K562 (cell line): ENCODE measurements around the gene RPL27. TPM values are rescaled to one million over a fixed set of nuclear protein-coding genes. Genes with fewer than 3 reads are reported as not detected.

Source experiments
- ATAC-seq: fragments of 200-7000 bp; cut with Tn5 transposase; 3 replicates; pipeline ENCODE4 v1.9.1; 2020; ENCODE audit warnings: moderate library complexity
- BruUV-seq: library from RNA; stranded (reverse); fragments of 400-500 nt; replicated peaks from 2 replicates; lab custom pipeline; 2021; lab: Mats Ljungman, UMichigan
- CTCF ChIA-PET: fragments of 300-600 bp; formaldehyde crosslinking; extraction: SDS; loops from one replicate; lab custom pipeline; 2021; ENCODE audit warnings: low intra/inter-chr PET ratio; lab: Yijun Ruan, JAX
- POLR2A ChIA-PET: fragments of 300-600, 350-650 bp; sonication (Branson Sonifier 250); formaldehyde crosslinking; extraction: SDS; loops from one replicate; lab custom pipeline; 2021; ENCODE audit warnings: antibody characterized with exemption, inconsistent platforms; lab: Yijun Ruan, JAX
- DNase-seq, 4 experiments: peaks; one replicate each; pipeline versions ENCODE4 v3.0.0 to v3.0.0-alpha.2; 2011 to 2018; ENCODE audit warnings: low spot score in 3 of 4, mixed read lengths in 3 of 4; ENCODE audit errors: extremely low read depth in 1 of 4
- FAIRE-seq: peaks from 2 replicates; lab custom pipeline; 2011; peaks lifted over from hg19 to GRCh38; lab: Jason Lieb, UNC
- H2AFZ ChIP-seq: 2 replicates; pipeline ENCODE4 v1.6.0; 2011; ENCODE audit warnings: low read depth, low read length, control low read depth, inconsistent platforms
- H3K27ac ChIP-seq: fragments of 200-600 bp; 3 replicates; pipeline ENCODE4 v1.8.0; 2011; ENCODE audit warnings: low read depth, mild to moderate bottlenecking, control low read depth, inconsistent platforms, low read length, moderate library complexity, mixed read lengths; ENCODE audit errors: extremely low read depth
- H3K27me3 ChIP-seq, 2 experiments: fragments of 300-600 bp in 1 of 2; 2 replicates in 1 of 2; 3 replicates in 1 of 2; pipeline versions ENCODE4 v1.6.0 to v1.8.0; 2011; ENCODE audit warnings: inconsistent platforms in 2 of 2, low read length in 2 of 2, mild to moderate bottlenecking in 1 of 2, mixed read lengths in 1 of 2, moderate library complexity in 1 of 2; ENCODE audit not compliant: control insufficient read depth in 2 of 2, insufficient read depth in 2 of 2
- H3K36me3 ChIP-seq: fragments of 300-600 bp; 3 replicates; pipeline ENCODE4 v1.8.0; 2011; ENCODE audit warnings: mild to moderate bottlenecking, low read length, inconsistent platforms; ENCODE audit not compliant: control insufficient read depth, insufficient read depth
- H3K4me1 ChIP-seq, 2 experiments: fragments of 200-600 bp in 1 of 2; replicated peaks in 1 of 2; 2 replicates in 1 of 2; 3 replicates in 1 of 2; pipeline versions ENCODE4 v1.5.1 to v1.8.0; 2011; ENCODE audit warnings: inconsistent platforms in 2 of 2, low read length in 2 of 2, mild to moderate bottlenecking in 1 of 2, mixed read lengths in 1 of 2, moderate library complexity in 1 of 2; ENCODE audit not compliant: control insufficient read depth in 2 of 2, insufficient read depth in 2 of 2
- H3K4me2 ChIP-seq: 2 replicates; pipeline ENCODE4 v1.6.1; 2011; ENCODE audit warnings: low read length, control low read depth, inconsistent platforms, mixed read lengths; ENCODE audit not compliant: insufficient read depth
- H3K4me3 ChIP-seq: fragments of 200-600 bp; sonication (generic), shearing (Covaris generic); 2 replicates; pipeline ENCODE4 v1.5.1; 2016; ENCODE audit warnings: control low read depth, inconsistent platforms
- H3K79me2 ChIP-seq: fragments of 200-600 bp; 3 replicates; pipeline ENCODE4 v1.8.0; 2011; ENCODE audit warnings: low read length, inconsistent platforms; ENCODE audit not compliant: control insufficient read depth, insufficient read depth
- H3K9ac ChIP-seq, 2 experiments: 2 replicates each; pipeline versions ENCODE4 v1.6.0 to v1.6.1; 2011; ENCODE audit warnings: low read depth in 2 of 2, low read length in 2 of 2, control low read depth in 1 of 2, inconsistent platforms in 1 of 2, mild to moderate bottlenecking in 1 of 2, mixed read lengths in 1 of 2; ENCODE audit not compliant: insufficient read depth in 1 of 2
- H3K9me1 ChIP-seq: one replicate; pipeline ENCODE4 v1.6.0; 2011; ENCODE audit warnings: inconsistent platforms, mild to moderate bottlenecking, low read length, moderate library complexity; ENCODE audit not compliant: control insufficient read depth, insufficient read depth
- H3K9me3 ChIP-seq: replicated peaks from 2 replicates; pipeline ENCODE4 v1.5.1; 2011; ENCODE audit warnings: low read depth, low read length, inconsistent platforms; ENCODE audit not compliant: control insufficient read depth, insufficient read depth
- H4K20me1 ChIP-seq: replicated peaks from 2 replicates; pipeline ENCODE4 v1.6.1; 2011; ENCODE audit warnings: low read length, inconsistent platforms, mixed read lengths; ENCODE audit not compliant: control insufficient read depth, insufficient read depth
- CBFA2T2 ChIP-seq: fragments of 450-650 bp; conservative IDR thresholded peaks from 2 replicates; pipeline ENCODE4 v1.6.1; 2017; ENCODE audit warnings: mild to moderate bottlenecking
- CBFA2T3 ChIP-seq: fragments of 450-650 bp; IDR thresholded peaks from 2 replicates; pipeline ENCODE4 v1.6.1; 2017
- DPF2 ChIP-seq: fragments of 450-650 bp; IDR thresholded peaks from 2 replicates; pipeline ENCODE4 v1.6.1; 2016
- KDM1A ChIP-seq, 2 experiments: fragments of 450-650 bp; IDR thresholded peaks; 2 replicates each; pipeline ENCODE4 v1.6.1; 2016; ENCODE audit warnings: mild to moderate bottlenecking in 2 of 2
- PURB ChIP-seq: sonication (generic); formaldehyde crosslinking; IDR thresholded peaks from 2 replicates; pipeline ENCODE4 v1.9.0; 2021; ENCODE audit warnings: low read depth, mild to moderate bottlenecking, missing genetic modification reagents
- TAF9B ChIP-seq: fragments of 450-650 bp; IDR thresholded peaks from 2 replicates; pipeline ENCODE4 v1.6.1; 2018; ENCODE audit warnings: mild to moderate bottlenecking; ENCODE audit not compliant: partially characterized antibody
- TAL1 ChIP-seq: fragments of 450-650 bp; IDR thresholded peaks from 2 replicates; pipeline ENCODE4 v1.6.1; 2016; ENCODE audit warnings: mild to moderate bottlenecking
- TCF3 ChIP-seq: sonication (generic); formaldehyde crosslinking; IDR thresholded peaks from 2 replicates; pipeline ENCODE4 v1.4.0; 2020; ENCODE audit warnings: mild to moderate bottlenecking, missing genetic modification reagents
- ZBED1 ChIP-seq: IDR thresholded peaks from 2 replicates; pipeline ENCODE4 v1.6.1; 2014
- ZNF586 ChIP-seq: fragments of 450-650 bp; formaldehyde crosslinking; conservative IDR thresholded peaks from 2 replicates; pipeline ENCODE4 v1.4.0; 2020; ENCODE audit warnings: mild to moderate bottlenecking, moderate library complexity
- WGBS: fragments of 100-300 bp; shearing (Covaris generic); methylation state at CpG from one replicate; pipeline ENCODE4 v1.1.6; 2016; ENCODE audit warnings: low coverage, mixed read lengths; ENCODE audit not compliant: insufficient coverage; ENCODE audit errors: missing lambda C conversion rate; 5-methylcytosine and 5-hydroxymethylcytosine counted together
- in situ Hi-C: fragments of 300-500 bp; cut with MboI; formaldehyde crosslinking; loops from 4 replicates; pipeline ENCODE4 v1.15.0; 2018; ENCODE audit warnings: inconsistent platforms, mixed read lengths
- intact Hi-C: fragments of 100-400 bp; cut with micrococcal nuclease; formaldehyde crosslinking; loops from 2 replicates; pipeline ENCODE4 v1.14.2; 2022
- polyA plus RNA-seq, 8 experiments: library from polyadenylated mRNA; depleted of rRNA in 4 of 8; stranded (reverse) in 5 of 8; unstranded in 3 of 8; fragments of >200 nt; fragmentation: Nextera tagmentation in 2 of 8; fragmentation: Illumina TruSeq in 1 of 8; extraction: Ambion mirVana in 2 of 8; extraction: Trizol in 1 of 8; gene quantifications; 2 replicates each; pipeline versions ENCODE4 v1.2.1 to v1.2.3, GENCODE V29; 2011 to 2014; ENCODE audit warnings: inconsistent platforms in 1 of 8, missing spikeins in 1 of 8
- total RNA-seq, 7 experiments: library from RNA; depleted of rRNA in 6 of 7; stranded (reverse); fragments of >200 nt in 6 of 7; fragmentation: Illumina TruSeq in 2 of 7; extraction: Trizol in 2 of 7; gene quantifications; 2 replicates each; pipeline versions ENCODE4 v1.2.1 to v1.2.3, GENCODE V29; 2011 to 2021; ENCODE audit warnings: low replicate concordance in 1 of 7
- TF ChIP-seq, protein P1 (sequence below), 3 experiments: IDR thresholded peaks in 2 of 3; conservative IDR thresholded peaks in 1 of 3; 2 replicates each; pipeline ENCODE4 v1.5.1; 2011 to 2012; ENCODE audit warnings: low read length in 3 of 3, mild to moderate bottlenecking in 3 of 3, control low read depth in 2 of 3, improper control_type of control experiment in 1 of 3, inconsistent platforms in 1 of 3, low read depth in 1 of 3, mixed read lengths in 1 of 3, moderate library complexity in 1 of 3; ENCODE audit not compliant: insufficient read depth in 2 of 3

The RPL27 gene
- total and polyA plus RNA-seq, 9 of the 15 experiments (the other 6 are each of a cell fraction or from before 2014, with no cell fraction given): 1,539 to 6,155 (median 3,710) TPM

GRCh38 chr17:43042025-43042628, 43.9 kb downstream of the RPL27 start:
- no peak overlapping the region for H3K4me3 ChIP-seq
- no peak overlapping the region for H2AFZ ChIP-seq
- intact Hi-C loops (no loop called here), in situ Hi-C loops (no loop called here)
- ATAC-seq (peak; percentile 73), FAIRE-seq (no peak), DNase-seq (peak in 3 of 4 experiments; percentile 32 to 40 (median 38))
- no peaks in the 10 kb centered on the region for H3K79me2 ChIP-seq
- POLR2A ChIA-PET: interaction anchor here (0.7 to 1.8 kb wide), 2 partner anchors 11 to 274 kb away, joined by 4 to 7 read pairs; no protein-coding TSS in a partner anchor
- no peaks in the 10 kb centered on the region for H4K20me1 ChIP-seq
- H3K4me1 ChIP-seq: peaks cover 0 to 5% of the 10 kb centered on the region in 2 experiments; a peak in 3 of 5 replicates
- CTCF ChIA-PET: no interaction called here
- 39% methylated on average over 5 of the region's 5 CpGs for WGBS
- peaks cover 39% of the 10 kb centered on the region for H3K36me3 ChIP-seq
- no peak overlapping the region for H3K4me2 ChIP-seq
- no peaks in the 10 kb centered on the region for H3K9me3 ChIP-seq
- no peaks in the 10 kb centered on the region for H3K27me3 ChIP-seq
- H3K9me1 ChIP-seq: no peaks in the 10 kb centered on the region
- no peak overlapping the region for H3K27ac ChIP-seq
- H3K9ac ChIP-seq: no peak overlapping the region
- peak; percentile 76 for TF ChIP-seq CBFA2T3
- TF ChIP-seq PURB (CRISPR knock-in tag): no peak
- TF ChIP-seq TAL1: peak; percentile 48
- no peak for TF ChIP-seq ZNF586 (CRISPR knock-in tag)
- TF ChIP-seq DPF2: peak; percentile 34; the same call in 1 of the 2 replicates
- no peak for TF ChIP-seq ZBED1
- peak; percentile 35; the same call in 1 of the 2 replicates for TF ChIP-seq TCF3 (CRISPR knock-in tag)
- no peak for TF ChIP-seq TAF9B
- TF ChIP-seq CBFA2T2: peak; percentile 59
- TF ChIP-seq, protein P1, sequence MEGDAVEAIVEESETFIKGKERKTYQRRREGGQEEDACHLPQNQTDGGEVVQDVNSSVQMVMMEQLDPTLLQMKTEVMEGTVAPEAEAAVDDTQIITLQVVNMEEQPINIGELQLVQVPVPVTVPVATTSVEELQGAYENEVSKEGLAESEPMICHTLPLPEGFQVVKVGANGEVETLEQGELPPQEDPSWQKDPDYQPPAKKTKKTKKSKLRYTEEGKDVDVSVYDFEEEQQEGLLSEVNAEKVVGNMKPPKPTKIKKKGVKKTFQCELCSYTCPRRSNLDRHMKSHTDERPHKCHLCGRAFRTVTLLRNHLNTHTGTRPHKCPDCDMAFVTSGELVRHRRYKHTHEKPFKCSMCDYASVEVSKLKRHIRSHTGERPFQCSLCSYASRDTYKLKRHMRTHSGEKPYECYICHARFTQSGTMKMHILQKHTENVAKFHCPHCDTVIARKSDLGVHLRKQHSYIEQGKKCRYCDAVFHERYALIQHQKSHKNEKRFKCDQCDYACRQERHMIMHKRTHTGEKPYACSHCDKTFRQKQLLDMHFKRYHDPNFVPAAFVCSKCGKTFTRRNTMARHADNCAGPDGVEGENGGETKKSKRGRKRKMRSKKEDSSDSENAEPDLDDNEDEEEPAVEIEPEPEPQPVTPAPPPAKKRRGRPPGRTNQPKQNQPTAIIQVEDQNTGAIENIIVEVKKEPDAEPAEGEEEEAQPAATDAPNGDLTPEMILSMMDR (IDR thresholded peaks at IDR 0.05 in 2 of 3, conservative IDR thresholded peaks at IDR 0.05 in 1 of 3; ENCODE audit: insufficient read depth in 2 of 3, low read depth in 1 of 3, low read length in 3 of 3): peak in 1 of 3 experiments; percentile 18; a peak in 1 of 6 replicates
- TF ChIP-seq KDM1A (IDR thresholded peaks at IDR 0.05): 0 out of 4 replicates have a peak, but pooled peaks of 1 of the 2 experiments have one; percentile 3
- BruUV-seq: no TSS peak
